K562 (cell line): ENCODE measurements around the gene METRNL. TPM values are rescaled to one million over a fixed set of nuclear protein-coding genes. Genes with fewer than 3 reads are reported as not detected.

ENCODE experiments used
- ATAC-seq: fragments of 200-7000 bp; cut with Tn5 transposase; 3 replicates; pipeline ENCODE4 v1.9.1; 2020; ENCODE audit warnings: moderate library complexity
- BruUV-seq: library from RNA; stranded (reverse); fragments of 400-500 nt; replicated peaks from 2 replicates; lab custom pipeline; 2021; lab: Mats Ljungman, UMichigan
- CTCF ChIA-PET: fragments of 300-600 bp; formaldehyde crosslinking; extraction: SDS; loops from one replicate; lab custom pipeline; 2021; ENCODE audit warnings: low intra/inter-chr PET ratio; lab: Yijun Ruan, JAX
- POLR2A ChIA-PET: fragments of 300-600, 350-650 bp; sonication (Branson Sonifier 250); formaldehyde crosslinking; extraction: SDS; loops from one replicate; lab custom pipeline; 2021; ENCODE audit warnings: antibody characterized with exemption, inconsistent platforms; lab: Yijun Ruan, JAX
- DNase-seq, 4 experiments: peaks; one replicate each; pipeline versions ENCODE4 v3.0.0 to v3.0.0-alpha.2; 2011 to 2018; ENCODE audit warnings: low spot score in 3 of 4, mixed read lengths in 3 of 4; ENCODE audit errors: extremely low read depth in 1 of 4
- FAIRE-seq: peaks from 2 replicates; lab custom pipeline; 2011; peaks lifted over from hg19 to GRCh38; lab: Jason Lieb, UNC
- H2AFZ ChIP-seq: 2 replicates; pipeline ENCODE4 v1.6.0; 2011; ENCODE audit warnings: low read depth, low read length, control low read depth, inconsistent platforms
- H3K27ac ChIP-seq: fragments of 200-600 bp; 3 replicates; pipeline ENCODE4 v1.8.0; 2011; ENCODE audit warnings: low read depth, mild to moderate bottlenecking, control low read depth, inconsistent platforms, low read length, moderate library complexity, mixed read lengths; ENCODE audit errors: extremely low read depth
- H3K27me3 ChIP-seq, 2 experiments: fragments of 300-600 bp in 1 of 2; 2 replicates in 1 of 2; 3 replicates in 1 of 2; pipeline versions ENCODE4 v1.6.0 to v1.8.0; 2011; ENCODE audit warnings: inconsistent platforms in 2 of 2, low read length in 2 of 2, mild to moderate bottlenecking in 1 of 2, mixed read lengths in 1 of 2, moderate library complexity in 1 of 2; ENCODE audit not compliant: control insufficient read depth in 2 of 2, insufficient read depth in 2 of 2
- H3K36me3 ChIP-seq: fragments of 300-600 bp; 3 replicates; pipeline ENCODE4 v1.8.0; 2011; ENCODE audit warnings: mild to moderate bottlenecking, low read length, inconsistent platforms; ENCODE audit not compliant: control insufficient read depth, insufficient read depth
- H3K4me1 ChIP-seq, 2 experiments: fragments of 200-600 bp in 1 of 2; replicated peaks in 1 of 2; 2 replicates in 1 of 2; 3 replicates in 1 of 2; pipeline versions ENCODE4 v1.5.1 to v1.8.0; 2011; ENCODE audit warnings: inconsistent platforms in 2 of 2, low read length in 2 of 2, mild to moderate bottlenecking in 1 of 2, mixed read lengths in 1 of 2, moderate library complexity in 1 of 2; ENCODE audit not compliant: control insufficient read depth in 2 of 2, insufficient read depth in 2 of 2
- H3K4me2 ChIP-seq: 2 replicates; pipeline ENCODE4 v1.6.1; 2011; ENCODE audit warnings: low read length, control low read depth, inconsistent platforms, mixed read lengths; ENCODE audit not compliant: insufficient read depth
- H3K4me3 ChIP-seq: fragments of 200-600 bp; sonication (generic), shearing (Covaris generic); 2 replicates; pipeline ENCODE4 v1.5.1; 2016; ENCODE audit warnings: control low read depth, inconsistent platforms
- H3K79me2 ChIP-seq: fragments of 200-600 bp; 3 replicates; pipeline ENCODE4 v1.8.0; 2011; ENCODE audit warnings: low read length, inconsistent platforms; ENCODE audit not compliant: control insufficient read depth, insufficient read depth
- H3K9ac ChIP-seq, 2 experiments: 2 replicates each; pipeline versions ENCODE4 v1.6.0 to v1.6.1; 2011; ENCODE audit warnings: low read depth in 2 of 2, low read length in 2 of 2, control low read depth in 1 of 2, inconsistent platforms in 1 of 2, mild to moderate bottlenecking in 1 of 2, mixed read lengths in 1 of 2; ENCODE audit not compliant: insufficient read depth in 1 of 2
- H3K9me1 ChIP-seq: one replicate; pipeline ENCODE4 v1.6.0; 2011; ENCODE audit warnings: inconsistent platforms, mild to moderate bottlenecking, low read length, moderate library complexity; ENCODE audit not compliant: control insufficient read depth, insufficient read depth
- H3K9me3 ChIP-seq: replicated peaks from 2 replicates; pipeline ENCODE4 v1.5.1; 2011; ENCODE audit warnings: low read depth, low read length, inconsistent platforms; ENCODE audit not compliant: control insufficient read depth, insufficient read depth
- H4K20me1 ChIP-seq: replicated peaks from 2 replicates; pipeline ENCODE4 v1.6.1; 2011; ENCODE audit warnings: low read length, inconsistent platforms, mixed read lengths; ENCODE audit not compliant: control insufficient read depth, insufficient read depth
- IRF1 ChIP-seq: sonication (generic); formaldehyde crosslinking; IDR thresholded peaks from 2 replicates; pipeline ENCODE4 v1.8.0; 2022; ENCODE audit warnings: missing genetic modification reagents, mild to moderate bottlenecking, borderline replicate concordance
- PRDM10 ChIP-seq: fragments of 450-650 bp; IDR thresholded peaks from 2 replicates; pipeline ENCODE4 v1.6.1; 2018; ENCODE audit not compliant: partially characterized antibody
- RBM34 ChIP-seq: fragments of 200-400 bp; formaldehyde crosslinking; IDR thresholded peaks from 2 replicates; pipeline ENCODE4 v1.6.1; 2018; ENCODE audit warnings: low read length, borderline replicate concordance; ENCODE audit not compliant: insufficient read depth
- SMARCA5 ChIP-seq: fragments of 450-650 bp; IDR thresholded peaks from 2 replicates; pipeline ENCODE4 v1.6.1; 2016
- TARDBP ChIP-seq: fragments of 450-650 bp; IDR thresholded peaks from 2 replicates; pipeline ENCODE4 v1.6.1; 2016
- USF2 ChIP-seq: sonication (generic); formaldehyde crosslinking; IDR thresholded peaks from 2 replicates; pipeline ENCODE4 v1.5.0; 2020; ENCODE audit warnings: missing genetic modification reagents
- YY1 ChIP-seq, 3 experiments: IDR thresholded peaks; 2 replicates each; pipeline ENCODE4 v1.6.1; 2011; ENCODE audit warnings: low read length in 2 of 3, mild to moderate bottlenecking in 2 of 3, moderate library complexity in 2 of 3, borderline replicate concordance in 1 of 3, control low read depth in 1 of 3, low read depth in 1 of 3; ENCODE audit not compliant: insufficient read depth in 3 of 3, insufficient replicate concordance in 2 of 3, control insufficient read depth in 1 of 3, insufficient read length in 1 of 3; ENCODE audit errors: extremely low read depth in 1 of 3
- ZNF24 ChIP-seq: fragments of 450-650 bp; IDR thresholded peaks from 2 replicates; pipeline ENCODE4 v1.6.1; 2016
- WGBS: fragments of 100-300 bp; shearing (Covaris generic); methylation state at CpG from one replicate; pipeline ENCODE4 v1.1.6; 2016; ENCODE audit warnings: low coverage, mixed read lengths; ENCODE audit not compliant: insufficient coverage; ENCODE audit errors: missing lambda C conversion rate; 5-methylcytosine and 5-hydroxymethylcytosine counted together
- in situ Hi-C: fragments of 300-500 bp; cut with MboI; formaldehyde crosslinking; loops from 4 replicates; pipeline ENCODE4 v1.15.0; 2018; ENCODE audit warnings: inconsistent platforms, mixed read lengths
- intact Hi-C: fragments of 100-400 bp; cut with micrococcal nuclease; formaldehyde crosslinking; loops from 2 replicates; pipeline ENCODE4 v1.14.2; 2022
- polyA plus RNA-seq, 8 experiments: library from polyadenylated mRNA; depleted of rRNA in 4 of 8; stranded (reverse) in 5 of 8; unstranded in 3 of 8; fragments of >200 nt; fragmentation: Nextera tagmentation in 2 of 8; fragmentation: Illumina TruSeq in 1 of 8; extraction: Ambion mirVana in 2 of 8; extraction: Trizol in 1 of 8; gene quantifications; 2 replicates each; pipeline versions ENCODE4 v1.2.1 to v1.2.3, GENCODE V29; 2011 to 2014; ENCODE audit warnings: inconsistent platforms in 1 of 8, missing spikeins in 1 of 8
- total RNA-seq, 7 experiments: library from RNA; depleted of rRNA in 6 of 7; stranded (reverse); fragments of >200 nt in 6 of 7; fragmentation: Illumina TruSeq in 2 of 7; extraction: Trizol in 2 of 7; gene quantifications; 2 replicates each; pipeline versions ENCODE4 v1.2.1 to v1.2.3, GENCODE V29; 2011 to 2021; ENCODE audit warnings: low replicate concordance in 1 of 7

METRNL gene
- total and polyA plus RNA-seq, 9 of the 15 experiments (the other 6 are each of a cell fraction or from before 2014, with no cell fraction given) = 0.17 to 31.8 (median 2.9) TPM

GRCh38 chr17:83105512-83105911 is 26.1 kb downstream of the METRNL start:
- no peak overlapping the region for H2AFZ ChIP-seq
- in situ Hi-C loops (no loop called here), intact Hi-C loops (no loop called here)
- peaks cover 5 to 49% of the 10 kb centered on the region in 2 experiments for H3K27me3 ChIP-seq
- no peak overlapping the region for H3K9ac ChIP-seq
- no peaks in the 10 kb centered on the region; the same call in none of the 2 replicates for H3K9me3 ChIP-seq
- no TSS peak for BruUV-seq
- 10% methylated on average over 6 of the region's 10 CpGs for WGBS
- H3K9me1 ChIP-seq = peaks cover 4% of the 10 kb centered on the region
- peaks cover 12% of the 10 kb centered on the region for H4K20me1 ChIP-seq
- H3K4me1 ChIP-seq = peaks cover 13 to 61% of the 10 kb centered on the region in 2 experiments; a peak in 4 of 5 replicates
- ChIA-PET POLR2A (interaction anchor here (0.6 to 1.2 kb wide), 3 partner anchors 11 to 748 kb away, joined by 3 to 4 read pairs (median 4); no protein-coding TSS in a partner anchor), CTCF (no interaction called here)
- no peaks in the 10 kb centered on the region for H3K36me3 ChIP-seq
- no peak overlapping the region for H3K27ac ChIP-seq
- no peak for ATAC-seq
- H3K79me2 ChIP-seq = no peaks in the 10 kb centered on the region
- TF ChIP-seq ZNF24 (no peak), RBM34 (no peak), YY1 (IDR thresholded peaks at IDR 0.05; ENCODE audit: borderline replicate concordance in 1 of 3, control insufficient read depth in 1 of 3, extremely low read depth in 1 of 3, insufficient read depth in 3 of 3, insufficient read length in 1 of 3, insufficient replicate concordance in 2 of 3, low read depth in 1 of 3, low read length in 2 of 3) (no peak), SMARCA5 (no peak), PRDM10 (peak; percentile 37), IRF1 (CRISPR knock-in tag) (no peak), TARDBP (no peak), USF2 (CRISPR knock-in tag) (no peak)
- H3K4me3 ChIP-seq = no peak overlapping the region
- no peak for FAIRE-seq
- DNase-seq = no peak
- H3K4me2 ChIP-seq = no peak overlapping the region
